ENCODE data around the gene ZSCAN10. TPM values are rescaled to one million over a fixed set of nuclear protein-coding genes. Genes with fewer than 3 reads are reported as not detected.

The ZSCAN10 gene
- total and polyA plus RNA-seq, 9 of the 15 experiments (the other 6 are each of a cell fraction or from before 2014, with no cell fraction given): 0.22 TPM; not detected in 8

- TF ChIP-seq, protein P1, sequence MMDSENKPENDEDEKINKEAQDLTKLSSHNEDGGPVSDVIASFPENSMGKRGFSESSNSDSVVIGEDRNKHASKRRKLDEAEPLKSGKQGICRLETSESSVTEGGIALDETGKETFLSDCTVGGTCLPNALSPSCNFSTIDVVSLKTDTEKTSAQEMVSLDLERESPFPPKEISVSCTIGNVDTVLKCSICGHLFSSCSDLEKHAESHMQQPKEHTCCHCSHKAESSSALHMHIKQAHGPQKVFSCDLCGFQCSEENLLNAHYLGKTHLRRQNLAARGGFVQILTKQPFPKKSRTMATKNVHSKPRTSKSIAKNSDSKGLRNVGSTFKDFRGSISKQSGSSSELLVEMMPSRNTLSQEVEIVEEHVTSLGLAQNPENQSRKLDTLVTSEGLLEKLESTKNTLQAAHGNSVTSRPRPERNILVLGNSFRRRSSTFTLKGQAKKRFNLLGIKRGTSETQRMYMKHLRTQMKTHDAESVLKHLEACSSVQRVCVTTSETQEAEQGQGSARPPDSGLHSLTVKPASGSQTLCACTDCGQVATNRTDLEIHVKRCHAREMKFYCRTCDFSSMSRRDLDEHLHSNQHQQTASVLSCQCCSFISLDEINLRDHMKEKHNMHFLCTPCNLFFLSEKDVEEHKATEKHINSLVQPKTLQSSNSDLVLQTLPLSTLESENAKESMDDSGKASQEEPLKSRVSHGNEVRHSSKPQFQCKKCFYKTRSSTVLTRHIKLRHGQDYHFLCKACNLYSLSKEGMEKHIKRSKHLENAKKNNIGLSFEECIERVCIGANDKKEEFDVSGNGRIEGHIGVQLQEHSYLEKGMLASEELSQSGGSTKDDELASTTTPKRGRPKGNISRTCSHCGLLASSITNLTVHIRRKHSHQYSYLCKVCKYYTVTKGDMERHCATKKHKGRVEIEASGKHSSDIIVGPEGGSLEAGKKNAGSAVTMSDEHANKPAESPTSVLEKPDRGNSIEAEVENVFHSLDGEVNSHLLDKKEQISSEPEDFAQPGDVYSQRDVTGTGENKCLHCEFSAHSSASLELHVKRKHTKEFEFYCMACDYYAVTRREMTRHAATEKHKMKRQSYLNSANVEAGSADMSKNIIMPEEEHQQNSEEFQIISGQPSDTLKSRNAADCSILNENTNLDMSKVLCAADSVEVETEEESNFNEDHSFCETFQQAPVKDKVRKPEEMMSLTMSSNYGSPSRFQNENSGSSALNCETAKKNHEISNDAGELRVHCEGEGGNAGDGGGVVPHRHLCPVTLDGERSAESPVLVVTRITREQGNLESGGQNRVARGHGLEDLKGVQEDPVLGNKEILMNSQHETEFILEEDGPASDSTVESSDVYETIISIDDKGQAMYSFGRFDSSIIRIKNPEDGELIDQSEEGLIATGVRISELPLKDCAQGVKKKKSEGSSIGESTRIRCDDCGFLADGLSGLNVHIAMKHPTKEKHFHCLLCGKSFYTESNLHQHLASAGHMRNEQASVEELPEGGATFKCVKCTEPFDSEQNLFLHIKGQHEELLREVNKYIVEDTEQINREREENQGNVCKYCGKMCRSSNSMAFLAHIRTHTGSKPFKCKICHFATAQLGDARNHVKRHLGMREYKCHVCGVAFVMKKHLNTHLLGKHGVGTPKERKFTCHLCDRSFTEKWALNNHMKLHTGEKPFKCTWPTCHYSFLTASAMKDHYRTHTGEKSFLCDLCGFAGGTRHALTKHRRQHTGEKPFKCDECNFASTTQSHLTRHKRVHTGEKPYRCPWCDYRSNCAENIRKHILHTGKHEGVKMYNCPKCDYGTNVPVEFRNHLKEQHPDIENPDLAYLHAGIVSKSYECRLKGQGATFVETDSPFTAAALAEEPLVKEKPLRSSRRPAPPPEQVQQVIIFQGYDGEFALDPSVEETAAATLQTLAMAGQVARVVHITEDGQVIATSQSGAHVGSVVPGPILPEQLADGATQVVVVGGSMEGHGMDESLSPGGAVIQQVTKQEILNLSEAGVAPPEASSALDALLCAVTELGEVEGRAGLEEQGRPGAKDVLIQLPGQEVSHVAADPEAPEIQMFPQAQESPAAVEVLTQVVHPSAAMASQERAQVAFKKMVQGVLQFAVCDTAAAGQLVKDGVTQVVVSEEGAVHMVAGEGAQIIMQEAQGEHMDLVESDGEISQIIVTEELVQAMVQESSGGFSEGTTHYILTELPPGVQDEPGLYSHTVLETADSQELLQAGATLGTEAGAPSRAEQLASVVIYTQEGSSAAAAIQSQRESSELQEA (IDR thresholded peaks at IDR 0.05; ENCODE audit: low read depth): no peak
- no peak for TF ChIP-seq XRCC3 (IDR thresholded peaks at IDR 0.05)
- no peak for TF ChIP-seq MGA (IDR thresholded peaks at IDR 0.05)
- TF ChIP-seq ESRRA (IDR thresholded peaks at IDR 0.05; ENCODE audit: borderline replicate concordance, low read depth): peak; percentile 70; the same call in 1 of the 2 replicates
- TF ChIP-seq NBN (IDR thresholded peaks at IDR 0.05; ENCODE audit: low read depth): no peak
- peak; percentile 90 for TF ChIP-seq CXXC5 (CRISPR knock-in tag; IDR thresholded peaks at IDR 0.05)
- no peak for TF ChIP-seq ELF4 (CRISPR knock-in tag; IDR thresholded peaks at IDR 0.05)
- TF ChIP-seq CHCHD3 (CRISPR knock-in tag; IDR thresholded peaks at IDR 0.05): no peak
These were observed 39.9 kb downstream of the ZSCAN10 start (continued) for GRCh38 chr16:3059041-3059722.
